Panc1 (cell line): Measurements from ENCODE around the gene STX5. TPM values are rescaled to one million over a fixed set of nuclear protein-coding genes. Genes with fewer than 3 reads are reported as not detected.
A peak's percentile ranks its signal among the peaks of the same experiment; 100 is the strongest.

Experiments
- ATAC-seq: fragments of 200-7000 bp; cut with Tn5 transposase; 2 replicates; pipeline ENCODE4 v1.9.1; 2020; ENCODE audit warnings: mild to moderate bottlenecking, moderate library complexity
- BruUV-seq: library from RNA; stranded (reverse); fragments of 400-500 nt; replicated peaks from 2 replicates; lab custom pipeline; 2021; lab: Mats Ljungman, UMichigan
- CTCF ChIA-PET: fragments of 300-600 bp; sonication (Branson Sonifier 250); formaldehyde crosslinking; loops from one replicate; lab custom pipeline; 2022; ENCODE audit warnings: antibody characterized with exemption; lab: Charles Lee
- POLR2A ChIA-PET: fragments of 300-600 bp; sonication (Branson Sonifier 250); formaldehyde crosslinking; loops from one replicate; lab custom pipeline; 2022; ENCODE audit warnings: antibody characterized with exemption; lab: Charles Lee
- DNase-seq: peaks from one replicate; pipeline ENCODE4 v3.0.0-alpha.2; 2010; ENCODE audit warnings: low read depth, low spot score
- H3K27ac ChIP-seq: 2 replicates; pipeline ENCODE4 v1.5.1; 2011; ENCODE audit warnings: mild to moderate bottlenecking, low read length, inconsistent platforms
- H3K27me3 ChIP-seq: fragments of 200-500 bp; sonication (Bioruptor generic); 2 replicates; pipeline ENCODE4 v1.6.0; 2014; ENCODE audit warnings: low read length, inconsistent platforms; ENCODE audit not compliant: control insufficient read depth, insufficient read depth
- H3K36me3 ChIP-seq: fragments of 200-500 bp; sonication (Bioruptor generic); 2 replicates; pipeline ENCODE4 v1.5.1; 2014; ENCODE audit warnings: inconsistent platforms, mild to moderate bottlenecking, low read length, moderate library complexity; ENCODE audit not compliant: control insufficient read depth, insufficient read depth
- H3K4me1 ChIP-seq: 2 replicates; pipeline ENCODE4 v1.5.1; 2011; ENCODE audit warnings: inconsistent platforms, mild to moderate bottlenecking, low read length, moderate library complexity; ENCODE audit not compliant: control insufficient read depth, insufficient read depth
- H3K4me3 ChIP-seq, 2 experiments: 2 replicates each; pipeline ENCODE4 v1.5.1; 2011 to 2012; ENCODE audit warnings: low read depth in 2 of 2, low read length in 2 of 2, mild to moderate bottlenecking in 2 of 2, inconsistent platforms in 1 of 2, moderate library complexity in 1 of 2
- H3K9me3 ChIP-seq: fragments of 200-500 bp; sonication (Bioruptor generic); 2 replicates; pipeline ENCODE4 v1.5.1; 2014; ENCODE audit warnings: low read depth, mild to moderate bottlenecking, inconsistent platforms, low read length, moderate library complexity; ENCODE audit not compliant: control insufficient read depth, insufficient read depth
- CTCF ChIP-seq: fragments of 450-650 bp; IDR thresholded peaks from 2 replicates; pipeline ENCODE4 v1.5.1; 2017; ENCODE audit warnings: mild to moderate bottlenecking
- POLR2AphosphoS5 ChIP-seq: IDR thresholded peaks from 2 replicates; pipeline ENCODE4 v1.6.1; 2012; ENCODE audit warnings: mild to moderate bottlenecking, low read depth, low read length, moderate library complexity
- REST ChIP-seq, 2 experiments: IDR thresholded peaks; 2 replicates each; pipeline ENCODE4 v1.6.1; 2011 to 2012; ENCODE audit warnings: low read depth in 2 of 2, control low read depth in 1 of 2, low read length in 1 of 2, mild to moderate bottlenecking in 1 of 2, moderate library complexity in 1 of 2; ENCODE audit not compliant: insufficient read depth in 1 of 2
- SIN3A ChIP-seq: IDR thresholded peaks from 2 replicates; pipeline ENCODE4 v1.6.1; 2012; ENCODE audit warnings: low read depth, mild to moderate bottlenecking, low read length, moderate library complexity, borderline replicate concordance; ENCODE audit not compliant: insufficient read depth
- TCF7L2 ChIP-seq: IDR thresholded peaks from 2 replicates; pipeline ENCODE4 v1.6.1; 2011; ENCODE audit warnings: mild to moderate bottlenecking, low read depth, low read length, inconsistent platforms
- in situ Hi-C: cut with HindIII; loops from 2 replicates; pipeline ENCODE4 v1.10.0; 2016; ENCODE audit warnings: low sequenced_read_pairs, low pct_unique_long_range_greater_than_20kb
- intact Hi-C: fragments of 100-400 bp; cut with micrococcal nuclease; formaldehyde crosslinking; loops from one replicate; pipeline ENCODE4 v1.10.0; 2022; ENCODE audit not compliant: unreplicated experiment
- total RNA-seq: library from RNA; stranded (reverse); gene quantifications from one replicate; pipeline ENCODE4 v1.2.1, GENCODE V29; 2021; ENCODE audit not compliant: unreplicated experiment

Gene STX5
- total RNA-seq, 1 experiment from 2014 or later = 31.4 TPM

GRCh38 chr11:62835336-62835735 is 3.5 kb upstream of the STX5 start:
- H3K4me3 ChIP-seq = no peak overlapping the region
- H3K27me3 ChIP-seq = no peaks in the 10 kb centered on the region
- peaks cover 19% of the 10 kb centered on the region for H3K4me1 ChIP-seq
- H3K27ac ChIP-seq = no peak overlapping the region
- ChIA-PET CTCF (no interaction called here), POLR2A (no interaction called here)
- intact Hi-C loops = no loop called here
- ATAC-seq (no peak), DNase-seq (no peak)
- peaks cover 9% of the 10 kb centered on the region; the same call in 1 of the 2 replicates for H3K36me3 ChIP-seq
- TF ChIP-seq CTCF (no peak), REST (IDR thresholded peaks at IDR 0.05; ENCODE audit: insufficient read depth in 1 of 2, low read depth in 2 of 2, low read length in 1 of 2) (no peak), TCF7L2 (no peak), SIN3A (no peak), POLR2AphosphoS5 (no peak)
- H3K9me3 ChIP-seq = no peaks in the 10 kb centered on the region
- BruUV-seq = no TSS peak
- in situ Hi-C loops = no loop called here

GRCh38 chr11:62832336-62833234 is 734 bp upstream of the STX5 start, which contains the start of gene TEX54:
Gene TEX54 (minus strand): TSS chr11:62832841.
- BruUV-seq = TSS peak; percentile 95
- Histone ChIP-seq H3K4me3 (peak within 1 kb of the TSS; percentile 89 to 95), H3K36me3 (peaks cover 6% of the 10 kb centered on the region), H3K9me3 (no peaks in the 10 kb centered on the region), H3K27me3 (no peaks in the 10 kb centered on the region), H3K27ac (peak within 1 kb of the TSS; percentile 91), H3K4me1 (peaks cover 18% of the 10 kb centered on the region)
- intact Hi-C loops (no loop called here), in situ Hi-C loops (no loop called here)
- DNase-seq (no peak), ATAC-seq (peak; percentile 49)
- TF ChIP-seq SIN3A = 0 out of 2 replicates have a peak, but pooled peaks have one; percentile 50
- no peak; the same call in 1 of the 2 replicates for TF ChIP-seq POLR2AphosphoS5
- 0 out of 2 replicates have a peak, but pooled peaks have one; percentile 9 for TF ChIP-seq TCF7L2
- TF ChIP-seq CTCF = no peak
- TF ChIP-seq REST (IDR thresholded peaks at IDR 0.05; ENCODE audit: insufficient read depth in 1 of 2, low read depth in 2 of 2, low read length in 1 of 2) = peak in 1 of 2 experiments; percentile 15; a peak in 1 of 4 replicates
- ChIA-PET CTCF (interaction anchor here (0.5 kb wide), 1 partner anchor 78 kb away, joined by 3 read pairs; no protein-coding TSS in a partner anchor), POLR2A (interaction anchor here (0.5 to 2.1 kb wide), 4 partner anchors 8 to 741 kb away, joined by 6 to 11 read pairs (median 8); no protein-coding TSS in a partner anchor)
